Stimulated activated CD8-positive, alpha-beta memory T cell treated with anti-CD3 and anti-CD28 coated beads, Interleukin-2, amount 100 ng/mL, for 48 hours (primary cell): ENCODE data around the gene SYT6.

Experiments
- DNase-seq, 2 donors: peaks; one replicate each; pipeline ENCODE4 v3.0.0-alpha.2; 2020; ENCODE audit warnings: low read depth in 2 of 2

Gene SYT6

GRCh38 chr1:114154963-114155322 lies 1.3 kb upstream of the SYT6 start:
- DNase-seq: no peak

- DNase-seq: no peak
Measured at GRCh38 chr1:114154146-114154962, 685 bp upstream of the SYT6 start.

GRCh38 chr1:114152508-114153260 lies 985 bp downstream of the SYT6 start:
- no peak for DNase-seq

GRCh38 chr1:114152089-114152507 lies 1.6 kb downstream of the SYT6 start:
- no peak for DNase-seq

GRCh38 chr1:114150016-114150415 lies 3.7 kb downstream of the SYT6 start:
- DNase-seq: no peak

- no peak for DNase-seq
Measured at GRCh38 chr1:114149211-114149610, 4.5 kb downstream of the SYT6 start.

GRCh38 chr1:114145504-114146151 lies 8.0 kb downstream of the SYT6 start:
- no peak for DNase-seq

GRCh38 chr1:114144016-114144415 lies 9.7 kb downstream of the SYT6 start:
- no peak for DNase-seq

- no peak for DNase-seq
Measured at GRCh38 chr1:114139540-114139939, 14.1 kb downstream of the SYT6 start.

GRCh38 chr1:114137497-114137896 lies 16.2 kb downstream of the SYT6 start:
- DNase-seq: no peak

- no peak for DNase-seq
Measured at GRCh38 chr1:114135786-114136185, 17.9 kb downstream of the SYT6 start.

- no peak for DNase-seq
Measured at GRCh38 chr1:114134518-114134917, 19.2 kb downstream of the SYT6 start.

- no peak for DNase-seq
Measured at GRCh38 chr1:114133129-114133528, 20.5 kb downstream of the SYT6 start.

GRCh38 chr1:114131526-114132220 lies 22.0 kb downstream of the SYT6 start:
- no peak for DNase-seq

GRCh38 chr1:114130846-114131525 lies 22.7 kb downstream of the SYT6 start:
- no peak for DNase-seq

- no peak for DNase-seq
Measured at GRCh38 chr1:114130213-114130612, 23.5 kb downstream of the SYT6 start.

- DNase-seq: no peak
Measured at GRCh38 chr1:114128293-114128692, 25.4 kb downstream of the SYT6 start.

- no peak for DNase-seq
Measured at GRCh38 chr1:114126261-114127095, 27.2 kb downstream of the SYT6 start.

- no peak for DNase-seq
Measured at GRCh38 chr1:114124644-114125043, 29.0 kb downstream of the SYT6 start.

- no peak for DNase-seq
Measured at GRCh38 chr1:114122941-114123618, 30.6 kb downstream of the SYT6 start.
